ENCODE measurements around the gene EFCAB12.

GRCh38 chr3:129403450-129403849 is 25.0 kb downstream of the EFCAB12 start:
- TF ChIP-seq CTCF (IDR thresholded peaks at IDR 0.05 in 4 of 5, conservative IDR thresholded peaks at IDR 0.05 in 1 of 5) (no peak), POLR2A (IDR thresholded peaks at IDR 0.05) (no peak)

Data from gastrocnemius medialis (tissue), 4 donors.